ENCODE measurements around the gene AQP1.

Gene AQP1

DNA sequence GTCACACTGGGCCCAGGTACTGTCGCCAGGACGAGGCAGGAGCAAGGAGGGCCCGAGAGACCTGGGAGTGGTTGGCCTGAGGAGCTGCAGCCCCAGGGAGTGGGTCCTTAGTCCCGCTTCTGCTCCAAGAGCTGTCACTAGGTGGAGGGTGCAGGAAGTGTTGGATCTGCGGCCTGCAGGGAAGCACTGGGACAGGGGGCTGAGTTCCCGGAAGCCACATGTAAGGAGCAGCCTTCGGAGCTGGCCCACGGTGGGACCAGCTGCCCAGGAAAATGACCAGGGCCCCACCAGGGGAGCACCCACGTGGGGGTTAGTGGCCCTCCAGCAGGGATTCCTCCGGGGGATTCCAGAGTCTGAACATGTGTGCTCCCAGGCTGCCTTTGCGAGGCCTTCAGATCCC, 9.2 kb upstream of the AQP1 start:
- Histone ChIP-seq H3K36me3 (no peaks in the 10 kb centered on the region), H3K4me3 (no peak overlapping the region), H3K27ac (peak overlapping the region in 1 of 2 donors; percentile 14), H3K27me3 (no peaks in the 10 kb centered on the region), H3K9me3 (no peaks in the 10 kb centered on the region), H3K4me1 (peaks cover 0 to 67% (median 49%) of the 10 kb centered on the region in 4 donors)
- DNase-seq: no peak
- TF ChIP-seq, protein P1, sequence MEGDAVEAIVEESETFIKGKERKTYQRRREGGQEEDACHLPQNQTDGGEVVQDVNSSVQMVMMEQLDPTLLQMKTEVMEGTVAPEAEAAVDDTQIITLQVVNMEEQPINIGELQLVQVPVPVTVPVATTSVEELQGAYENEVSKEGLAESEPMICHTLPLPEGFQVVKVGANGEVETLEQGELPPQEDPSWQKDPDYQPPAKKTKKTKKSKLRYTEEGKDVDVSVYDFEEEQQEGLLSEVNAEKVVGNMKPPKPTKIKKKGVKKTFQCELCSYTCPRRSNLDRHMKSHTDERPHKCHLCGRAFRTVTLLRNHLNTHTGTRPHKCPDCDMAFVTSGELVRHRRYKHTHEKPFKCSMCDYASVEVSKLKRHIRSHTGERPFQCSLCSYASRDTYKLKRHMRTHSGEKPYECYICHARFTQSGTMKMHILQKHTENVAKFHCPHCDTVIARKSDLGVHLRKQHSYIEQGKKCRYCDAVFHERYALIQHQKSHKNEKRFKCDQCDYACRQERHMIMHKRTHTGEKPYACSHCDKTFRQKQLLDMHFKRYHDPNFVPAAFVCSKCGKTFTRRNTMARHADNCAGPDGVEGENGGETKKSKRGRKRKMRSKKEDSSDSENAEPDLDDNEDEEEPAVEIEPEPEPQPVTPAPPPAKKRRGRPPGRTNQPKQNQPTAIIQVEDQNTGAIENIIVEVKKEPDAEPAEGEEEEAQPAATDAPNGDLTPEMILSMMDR (IDR thresholded peaks at IDR 0.05): no peak
- intact Hi-C loops (cut with DNase I; ENCODE audit: low total_unique reads): no loop called here

GRCh38 chr7:30903146-30903545, 8.5 kb upstream of the AQP1 start:
- Histone ChIP-seq H3K4me1 (peaks cover 0 to 67% (median 52%) of the 10 kb centered on the region in 4 donors), H3K27ac (peak overlapping the region; percentile 14 to 15), H3K36me3 (no peaks in the 10 kb centered on the region), H3K9me3 (no peaks in the 10 kb centered on the region), H3K27me3 (no peaks in the 10 kb centered on the region), H3K4me3 (no peak overlapping the region)
- intact Hi-C loops (cut with DNase I; ENCODE audit: low total_unique reads): no loop called here
- no peak for DNase-seq
- TF ChIP-seq, protein P1 (IDR thresholded peaks at IDR 0.05): no peak

DNA sequence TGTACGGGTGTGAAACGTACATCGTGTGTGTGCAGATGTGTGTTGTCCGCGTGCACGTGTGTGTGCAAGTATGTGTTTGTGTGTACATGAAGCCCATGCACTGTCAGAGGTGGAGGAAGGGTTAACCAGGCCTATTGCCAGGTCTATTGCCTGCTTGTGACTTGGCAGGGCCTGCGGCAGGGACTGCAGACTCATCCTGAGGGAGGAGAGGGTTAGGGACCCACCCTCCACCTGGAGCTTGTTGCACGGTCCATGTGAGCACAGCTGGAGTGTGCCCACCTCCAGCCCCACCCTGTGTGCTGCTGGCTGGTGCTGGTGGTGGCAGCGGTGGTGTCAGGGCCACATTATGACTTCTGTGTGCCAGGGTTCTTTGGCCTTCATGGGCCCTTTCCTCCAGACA, 7.1 kb upstream of the AQP1 start:
- peak overlapping the region in 1 of 2 donors; percentile 92 for H3K27ac ChIP-seq
- TF ChIP-seq, protein P1 (IDR thresholded peaks at IDR 0.05): no peak

GRCh38 chr7:30905078-30906012, 6.3 kb upstream of the AQP1 start:
- TF ChIP-seq, protein P1 (IDR thresholded peaks at IDR 0.05): no peak
- no peaks in the 10 kb centered on the region for H3K36me3 ChIP-seq
- no peaks in the 10 kb centered on the region for H3K9me3 ChIP-seq
- H3K27me3 ChIP-seq: no peaks in the 10 kb centered on the region
- DNase-seq: no peak
- H3K27ac ChIP-seq: peak overlapping the region; percentile 87 to 92
- intact Hi-C loops (cut with DNase I; ENCODE audit: low total_unique reads): loop anchor here (5.0 kb wide), 1 partner anchor 103 kb away; no protein-coding TSS in a partner anchor
- H3K4me3 ChIP-seq: no peak overlapping the region
- peaks cover 0 to 67% (median 57%) of the 10 kb centered on the region in 4 donors for H3K4me1 ChIP-seq

More for the DNA sequence above, 7.1 kb upstream of the AQP1 start:
- Histone ChIP-seq H3K27me3 (no peaks in the 10 kb centered on the region), H3K4me3 (no peak overlapping the region), H3K36me3 (no peaks in the 10 kb centered on the region), H3K4me1 (peaks cover 0 to 67% (median 55%) of the 10 kb centered on the region in 4 donors), H3K9me3 (no peaks in the 10 kb centered on the region)
- intact Hi-C loops (cut with DNase I; ENCODE audit: low total_unique reads): no loop called here
- no peak for DNase-seq

- Histone ChIP-seq H3K27ac (peak overlapping the region; percentile 87 to 92), H3K36me3 (no peaks in the 10 kb centered on the region), H3K4me3 (no peak overlapping the region), H3K4me1 (peaks cover 0 to 67% (median 60%) of the 10 kb centered on the region in 4 donors), H3K9me3 (no peaks in the 10 kb centered on the region), H3K27me3 (no peaks in the 10 kb centered on the region)
- no peak for DNase-seq
- TF ChIP-seq, protein P1 (IDR thresholded peaks at IDR 0.05): no peak
- intact Hi-C loops (cut with DNase I; ENCODE audit: low total_unique reads): loop anchor here (5.0 kb wide), 1 partner anchor 104 kb away; no protein-coding TSS in a partner anchor
These were observed 5.6 kb upstream of the AQP1 start for GRCh38 chr7:30906014-30906413.
